Endothelial cell of umbilical vein (primary cell): Measurements from ENCODE around the gene EVX2.

Experiments
- EZH2 ChIP-seq: IDR thresholded peaks from 2 replicates; pipeline ENCODE4 v1.6.1; 2012; ENCODE audit warnings: borderline replicate concordance, low read depth, mild to moderate bottlenecking, moderate library complexity, low read length, inconsistent platforms; ENCODE audit not compliant: severe bottlenecking
- FOS ChIP-seq: IDR thresholded peaks from 2 replicates; pipeline ENCODE4 v1.6.1; 2011; ENCODE audit warnings: mild to moderate bottlenecking, low read length, moderate library complexity, borderline replicate concordance; ENCODE audit not compliant: insufficient read depth
- JUN ChIP-seq: IDR thresholded peaks from 2 replicates; pipeline ENCODE4 v1.6.1; 2011; ENCODE audit warnings: borderline replicate concordance, low read depth; ENCODE audit not compliant: insufficient read length, insufficient read depth
- MAX ChIP-seq: IDR thresholded peaks from 2 replicates; pipeline ENCODE4 v1.6.1; 2011; ENCODE audit not compliant: insufficient read depth, insufficient read length
- POLR2A ChIP-seq: IDR thresholded peaks from 2 replicates; pipeline ENCODE4 v1.6.1; 2012; ENCODE audit warnings: low read depth, mild to moderate bottlenecking, control low read depth, low read length
- POLR2AphosphoS5 ChIP-seq: IDR thresholded peaks from 2 replicates; pipeline ENCODE4 v1.6.1; 2012; ENCODE audit warnings: low read depth, mild to moderate bottlenecking, control low read depth, low read length, moderate library complexity; ENCODE audit not compliant: insufficient read depth
- TF ChIP-seq, protein P1 (sequence below), 2 donors: IDR thresholded peaks; 1 replicate in 1 of 2; 2 replicates in 1 of 2; pipeline ENCODE4 v1.5.1; 2011; ENCODE audit warnings: low read length in 2 of 2, mild to moderate bottlenecking in 2 of 2, moderate library complexity in 2 of 2, control low read depth in 1 of 2, inconsistent platforms in 1 of 2, low read depth in 1 of 2; ENCODE audit not compliant: insufficient read depth in 1 of 2; ENCODE audit errors: extremely low read depth in 1 of 2

- TF ChIP-seq EZH2 (no peak), POLR2A (no peak), JUN (no peak), POLR2AphosphoS5 (no peak), FOS (no peak), MAX (no peak)
- TF ChIP-seq, protein P1, sequence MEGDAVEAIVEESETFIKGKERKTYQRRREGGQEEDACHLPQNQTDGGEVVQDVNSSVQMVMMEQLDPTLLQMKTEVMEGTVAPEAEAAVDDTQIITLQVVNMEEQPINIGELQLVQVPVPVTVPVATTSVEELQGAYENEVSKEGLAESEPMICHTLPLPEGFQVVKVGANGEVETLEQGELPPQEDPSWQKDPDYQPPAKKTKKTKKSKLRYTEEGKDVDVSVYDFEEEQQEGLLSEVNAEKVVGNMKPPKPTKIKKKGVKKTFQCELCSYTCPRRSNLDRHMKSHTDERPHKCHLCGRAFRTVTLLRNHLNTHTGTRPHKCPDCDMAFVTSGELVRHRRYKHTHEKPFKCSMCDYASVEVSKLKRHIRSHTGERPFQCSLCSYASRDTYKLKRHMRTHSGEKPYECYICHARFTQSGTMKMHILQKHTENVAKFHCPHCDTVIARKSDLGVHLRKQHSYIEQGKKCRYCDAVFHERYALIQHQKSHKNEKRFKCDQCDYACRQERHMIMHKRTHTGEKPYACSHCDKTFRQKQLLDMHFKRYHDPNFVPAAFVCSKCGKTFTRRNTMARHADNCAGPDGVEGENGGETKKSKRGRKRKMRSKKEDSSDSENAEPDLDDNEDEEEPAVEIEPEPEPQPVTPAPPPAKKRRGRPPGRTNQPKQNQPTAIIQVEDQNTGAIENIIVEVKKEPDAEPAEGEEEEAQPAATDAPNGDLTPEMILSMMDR (IDR thresholded peaks at IDR 0.05; ENCODE audit: extremely low read depth in 1 of 2, insufficient read depth in 1 of 2, low read depth in 1 of 2, low read length in 2 of 2): no peak
Observed at GRCh38 chr2:176100547-176101140, 16.9 kb upstream of the EVX2 start.
